A549 treated with AZD9567 at 1 μM for 4 hours (cell line): ENCODE measurements around the gene LLPH. TPM values are rescaled to one million over a fixed set of nuclear protein-coding genes. Genes with fewer than 3 reads are reported as not detected.

Experiments
- total RNA-seq: library from RNA; stranded (reverse); fragments of 200-300 nt; extraction: Qiagen RNA extraction; gene quantifications from 5 replicates; pipeline ENCODE4 v1.2.3, GENCODE V29; 2022; ENCODE audit not compliant: insufficient read depth

Gene LLPH
- 50.0 to 54.7 TPM (median 53.4 TPM) in 5 replicates for total RNA-seq

DNA sequence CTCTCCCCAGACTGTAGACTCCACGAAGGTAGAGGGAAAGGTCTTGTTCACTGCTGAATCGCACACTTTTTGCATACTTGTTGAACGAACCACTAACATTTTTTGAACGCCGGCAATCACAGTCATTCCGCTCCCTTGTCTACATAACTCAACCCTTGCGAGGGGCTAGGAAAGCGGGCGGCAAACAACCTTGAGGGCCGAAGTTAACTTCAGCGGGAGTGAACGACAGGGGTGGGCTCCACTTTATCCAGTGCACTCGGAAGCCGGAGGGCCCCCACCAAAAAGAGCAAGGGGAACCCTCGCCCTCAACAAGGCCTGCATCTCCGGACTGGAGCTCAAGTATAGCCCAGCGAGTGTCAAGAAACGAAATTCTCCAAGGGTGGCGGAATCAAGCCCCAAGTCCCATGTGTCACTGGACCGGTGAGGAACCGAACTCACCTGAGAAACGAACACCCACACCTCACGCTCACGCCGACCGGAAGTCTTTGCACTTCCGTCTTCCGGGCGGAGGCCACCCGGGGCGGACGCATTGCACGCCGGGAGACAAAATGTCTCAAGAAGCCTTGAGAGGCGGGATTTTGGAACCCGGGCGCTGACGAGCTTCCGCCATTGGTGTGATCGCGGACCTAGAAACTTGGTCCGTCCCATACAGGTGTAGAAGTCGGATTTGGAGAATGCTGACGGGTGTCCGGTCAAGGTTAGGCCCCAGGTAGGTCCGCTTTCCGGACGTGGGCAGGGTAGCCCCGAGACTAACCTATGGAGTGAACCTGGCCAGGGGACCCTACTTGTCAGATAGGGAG, at the start of gene LLPH:
LLPH (minus strand) TSS at position 484 of the 800 bp plus-strand sequence. CDS start 1,644 bp downstream, outside the sequence.

DNA sequence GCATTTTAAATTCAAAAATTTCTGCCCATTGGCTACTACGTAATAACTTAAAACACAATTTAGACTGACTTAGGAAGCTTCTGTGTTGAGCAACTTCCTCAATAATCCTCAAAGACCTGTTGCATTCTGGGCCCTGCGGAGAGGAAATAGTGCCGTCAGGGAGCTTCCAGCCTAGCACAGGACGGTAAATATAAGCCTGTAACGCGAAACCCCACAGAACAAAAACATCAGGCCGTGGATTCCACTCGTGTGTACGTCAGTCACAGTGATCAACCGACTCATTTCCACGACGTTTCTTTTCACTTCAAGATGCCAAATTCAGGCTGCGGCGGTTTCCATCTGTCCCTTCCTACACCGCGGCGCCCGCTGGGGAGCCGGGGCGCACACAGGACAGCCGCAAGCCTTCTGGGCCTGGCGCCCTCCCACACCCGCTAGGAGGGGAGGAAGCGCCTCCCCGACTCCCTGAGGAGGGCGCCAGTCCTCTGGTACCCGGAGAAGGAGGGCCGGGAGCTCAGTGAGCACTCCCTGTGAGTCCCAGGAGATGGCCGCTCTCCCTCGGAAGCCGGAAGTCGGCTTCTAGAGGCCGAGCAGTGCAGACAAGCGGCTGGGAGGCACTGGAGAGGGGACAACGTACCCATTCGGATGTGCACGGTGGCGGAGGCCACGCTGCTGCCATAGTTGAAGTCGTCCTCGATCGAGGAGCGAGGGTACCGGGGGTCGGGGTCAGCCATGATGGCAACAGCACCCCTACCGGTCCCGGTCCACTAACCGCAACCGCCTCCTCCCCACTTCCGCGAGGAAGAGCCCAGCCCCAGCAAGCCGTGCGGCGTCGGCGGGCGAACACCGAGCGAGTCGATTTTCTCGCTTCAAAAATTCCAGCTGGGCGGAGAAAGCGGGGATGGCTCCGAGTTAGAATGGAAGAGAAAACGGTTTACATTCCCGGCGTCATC, 38.9 kb upstream of the LLPH start, which contains the start of gene TMBIM4:
TMBIM4 (minus strand) TSS at position 776 of the 950 bp plus-strand sequence; CDS start at position 731, 45 bp downstream.

Other genes starting within 250 kb of the LLPH start
- 49.7 to 58.4 TPM (median 51.6 TPM) in 5 replicates for gene TMBIM4, start 39.2 kb upstream of the LLPH start, total RNA-seq
- 0.28 to 0.66 TPM (median 0.57 TPM) in 5 replicates for gene IRAK3, start 58.5 kb upstream of the LLPH start, total RNA-seq
- gene HELB, start 171.7 kb upstream of the LLPH start, total RNA-seq, result 1.1 to 2.2 TPM (median 1.3 TPM) in 5 replicates